ENCODE results near the gene MTMR2.
"Not testable (repeated sequence)": the region's sequence is repeated elsewhere in the genome, so short reads cannot be mapped to it uniquely, and the experiment has no call there.

MTMR2 gene

DNA sequence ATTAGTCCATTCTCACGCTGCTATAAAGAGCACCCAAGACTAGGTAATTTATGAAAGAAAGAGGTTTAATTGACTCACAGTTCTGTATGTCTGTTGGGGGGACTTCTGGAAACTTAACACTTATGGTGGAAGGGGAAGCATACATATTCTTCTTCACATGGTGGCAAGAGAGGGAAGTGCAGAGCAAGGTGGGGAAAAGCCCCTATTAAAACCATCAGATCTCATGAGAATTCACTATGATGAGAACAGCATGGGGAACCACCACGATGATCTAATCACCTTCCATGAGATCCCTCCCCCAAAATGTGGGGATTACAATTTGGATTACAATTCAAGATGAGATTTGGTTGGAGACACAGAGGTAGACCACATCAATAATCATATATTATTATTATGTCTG, 107.9 kb downstream of the MTMR2 start:
- DNase-seq (ENCODE audit: low spot score): no peak

DNA sequence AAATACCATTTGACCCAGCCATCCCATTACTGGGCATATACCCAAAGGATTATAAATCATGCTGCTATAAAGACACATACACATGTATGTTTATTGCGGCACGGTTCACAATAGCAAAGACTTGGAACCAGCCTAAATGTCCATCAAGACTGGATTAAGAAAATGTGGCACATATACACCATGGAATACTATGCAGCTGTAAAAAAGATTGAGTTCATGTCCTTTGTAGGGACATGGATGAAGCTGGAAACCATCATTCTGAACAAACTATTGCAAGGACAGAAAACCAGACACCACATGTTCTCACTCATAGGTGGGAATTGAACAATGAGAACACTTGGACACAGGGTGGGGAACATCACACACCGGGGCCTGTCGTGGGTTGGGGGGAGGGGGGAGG, 112.9 kb downstream of the MTMR2 start:
- not testable (repeated sequence) for DNase-seq (ENCODE audit: low spot score)

DNA sequence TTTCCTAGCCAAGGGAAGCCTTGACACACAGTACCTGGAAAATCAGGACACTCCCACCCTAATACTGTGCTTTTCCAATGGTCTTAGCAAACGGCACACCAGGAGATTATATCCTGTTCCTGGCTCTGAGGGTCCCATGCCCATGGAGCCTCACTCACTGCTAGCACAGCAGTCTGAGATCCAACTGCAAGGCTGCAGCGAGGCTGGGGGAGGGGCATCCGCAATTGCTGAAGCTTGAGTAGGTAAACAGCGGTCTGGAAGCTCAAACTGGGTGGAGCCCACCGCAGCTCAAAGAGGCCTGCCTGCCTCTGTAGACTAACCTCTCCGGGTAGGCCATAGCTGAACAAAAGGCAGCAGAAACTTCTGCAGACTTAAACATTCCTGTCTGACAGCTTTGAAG, 117.4 kb downstream of the MTMR2 start:
- DNase-seq (ENCODE audit: low spot score): not testable (repeated sequence)

DNA sequence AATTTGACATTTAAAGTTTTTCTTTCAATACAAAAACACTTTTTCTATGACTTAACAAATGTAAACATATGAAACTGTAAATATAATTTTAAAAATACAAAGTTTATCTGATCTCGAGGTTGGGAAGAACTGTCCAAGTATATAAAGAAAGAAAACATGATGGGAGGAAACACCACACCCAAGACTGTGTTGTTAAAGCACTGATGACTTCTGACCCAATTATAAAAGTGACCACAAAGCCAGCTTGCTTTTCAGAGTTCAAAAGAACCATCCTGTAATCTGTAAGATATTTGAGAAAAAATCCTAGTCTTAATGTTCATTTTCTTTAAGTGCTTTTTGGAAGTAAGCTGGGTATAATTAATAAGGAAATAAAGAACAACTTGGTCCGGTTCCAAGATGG, 118.0 kb downstream of the MTMR2 start:
- DNase-seq (ENCODE audit: low spot score): no peak

DNA sequence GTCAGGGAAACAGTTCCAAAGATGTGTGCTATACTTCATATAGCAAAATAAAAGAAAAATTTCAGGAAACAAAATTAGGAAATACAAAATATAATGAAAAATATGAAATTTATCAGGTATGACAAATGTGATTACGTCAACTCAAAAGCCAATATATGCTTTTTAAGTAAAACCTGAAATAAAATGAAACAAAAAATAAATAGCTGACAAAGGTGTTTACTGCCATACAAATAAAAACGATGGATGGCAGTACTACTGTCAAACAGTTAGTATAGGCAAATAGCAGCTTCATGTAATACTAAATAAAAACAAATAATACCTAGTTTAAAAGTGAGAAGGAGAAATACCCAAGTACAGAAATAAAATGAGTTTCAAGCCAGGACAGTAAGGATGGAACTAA, 119.9 kb downstream of the MTMR2 start:
- no peak for DNase-seq (ENCODE audit: low spot score)

DNA sequence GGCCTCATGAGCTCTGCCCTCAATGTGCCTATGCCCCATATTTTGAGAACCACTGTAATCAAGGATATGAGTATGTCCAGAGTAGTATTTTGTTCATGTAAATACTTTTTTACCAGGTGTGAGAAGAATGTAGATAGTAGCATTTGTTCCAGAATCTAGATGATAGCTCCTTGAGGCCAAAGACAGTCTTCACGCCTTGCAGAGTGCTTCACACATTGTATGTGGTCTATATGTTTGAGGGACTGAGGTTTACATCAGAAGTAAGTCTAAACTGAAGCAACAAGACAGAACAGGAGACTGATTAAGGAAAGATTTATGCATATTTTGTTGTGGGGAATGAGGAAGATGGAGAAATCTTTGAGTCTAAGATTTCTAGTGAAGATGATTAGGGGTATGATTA, 121.1 kb downstream of the MTMR2 start:
- no peak for DNase-seq (ENCODE audit: low spot score)

DNA sequence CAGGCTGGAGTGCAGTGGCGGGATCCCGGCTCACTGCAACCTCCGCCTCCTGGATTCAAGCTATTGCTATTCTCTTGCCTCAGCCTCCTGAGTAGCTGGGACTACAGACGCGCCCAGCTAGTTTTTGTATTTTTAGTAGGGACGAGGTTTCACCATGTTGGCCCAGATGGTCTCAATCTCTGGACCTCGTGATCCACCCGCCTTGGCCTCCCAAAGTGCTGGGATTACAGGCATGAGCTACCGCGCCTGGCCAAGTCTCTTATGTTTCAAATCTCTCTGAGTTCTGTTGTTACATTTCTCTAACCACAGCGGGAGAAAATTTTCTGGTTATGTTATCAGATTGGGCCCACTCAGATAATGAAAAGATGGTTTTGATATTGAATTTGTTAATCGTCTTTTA, 123.5 kb downstream of the MTMR2 start:
- no peak for DNase-seq (ENCODE audit: low spot score)

DNA sequence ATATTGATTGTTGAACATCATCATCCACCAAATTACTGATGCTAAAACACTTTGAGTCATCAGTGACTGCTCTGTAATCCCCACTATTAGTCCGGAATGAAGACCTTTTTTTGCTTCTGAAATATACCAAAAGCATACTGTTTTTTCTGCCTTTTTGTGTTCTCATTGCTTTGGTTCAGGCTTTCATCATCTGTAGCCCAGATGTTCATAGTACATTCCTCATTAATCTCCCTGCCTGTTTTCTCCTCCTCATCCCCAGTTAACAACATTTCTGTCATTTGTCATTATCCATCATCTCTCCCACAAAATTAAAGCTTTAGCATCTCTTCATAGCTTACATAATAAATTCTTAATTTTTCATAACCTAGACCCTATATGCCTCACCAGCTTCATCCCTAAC, 124.4 kb downstream of the MTMR2 start:
- no peak for DNase-seq (ENCODE audit: low spot score)

DNA sequence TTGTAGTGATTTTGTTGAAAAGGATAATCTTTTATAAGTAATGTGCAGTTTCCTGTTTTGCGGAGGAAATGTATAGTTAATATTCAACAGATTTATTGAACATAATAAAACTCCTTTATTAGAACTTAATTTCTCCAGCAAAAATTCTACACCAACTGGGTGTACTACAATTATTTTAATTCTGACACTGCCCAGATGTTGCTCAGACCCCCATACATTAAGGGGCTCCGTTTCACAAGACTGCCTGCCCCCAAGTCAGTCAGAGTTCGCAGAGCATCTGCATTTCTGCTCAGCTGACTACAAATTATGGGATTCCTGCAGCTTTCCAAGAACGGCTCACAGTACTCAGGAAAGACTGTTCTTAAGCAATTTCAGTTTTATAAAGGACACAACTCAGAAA, 127.4 kb downstream of the MTMR2 start:
- no peak for DNase-seq (ENCODE audit: low spot score)

DNA sequence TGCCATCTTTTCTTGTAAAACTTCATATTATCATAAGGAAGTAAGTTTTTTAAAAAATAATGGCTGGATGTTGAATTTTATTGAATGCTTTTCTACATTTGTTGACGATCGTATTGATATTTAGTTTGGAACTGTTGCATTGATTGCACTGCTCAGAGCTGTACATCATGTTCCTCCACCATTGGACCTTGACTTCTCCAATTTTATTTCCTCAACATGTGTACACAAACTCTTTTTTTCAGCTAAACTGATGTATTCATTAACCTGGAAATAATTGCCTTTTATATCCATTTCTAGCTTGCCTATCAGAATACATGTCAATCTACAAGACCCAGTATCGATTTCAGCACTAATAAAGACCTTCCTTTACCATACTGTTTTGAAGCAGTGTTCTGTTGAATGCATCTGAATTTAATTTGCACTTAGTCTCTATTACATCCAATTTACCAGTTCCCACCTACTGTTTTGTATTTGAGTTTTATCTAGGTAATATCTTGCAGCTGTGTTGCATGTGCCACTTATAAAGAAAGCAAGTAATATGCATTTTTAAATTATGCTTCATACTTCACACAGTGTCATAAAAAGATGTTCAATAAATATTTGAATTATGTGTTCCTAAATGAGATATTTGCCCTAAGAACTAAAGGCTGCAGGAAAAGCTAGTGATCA, 128.1 kb downstream of the MTMR2 start:
- no peak for DNase-seq (ENCODE audit: low spot score)

DNA sequence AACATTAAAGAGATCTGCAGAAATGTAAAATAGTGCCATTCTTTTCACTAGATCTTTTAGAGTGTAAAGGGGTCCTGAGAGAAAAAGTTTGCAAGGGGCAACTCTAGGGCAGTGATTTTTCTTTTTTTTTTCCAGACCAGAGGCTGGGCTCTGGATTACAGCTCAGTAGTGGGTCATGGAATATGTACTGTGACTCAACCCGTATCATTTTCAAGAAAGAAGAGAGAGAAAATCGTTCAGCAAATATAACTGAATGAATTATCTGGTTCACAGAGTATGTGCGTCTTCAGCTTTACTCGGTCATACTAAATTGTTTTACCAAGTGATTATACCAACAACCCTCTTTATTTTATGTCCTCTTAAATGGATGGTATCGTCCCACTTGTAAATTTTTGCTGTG, 129.8 kb downstream of the MTMR2 start:
- no peak for DNase-seq (ENCODE audit: low spot score)

DNA sequence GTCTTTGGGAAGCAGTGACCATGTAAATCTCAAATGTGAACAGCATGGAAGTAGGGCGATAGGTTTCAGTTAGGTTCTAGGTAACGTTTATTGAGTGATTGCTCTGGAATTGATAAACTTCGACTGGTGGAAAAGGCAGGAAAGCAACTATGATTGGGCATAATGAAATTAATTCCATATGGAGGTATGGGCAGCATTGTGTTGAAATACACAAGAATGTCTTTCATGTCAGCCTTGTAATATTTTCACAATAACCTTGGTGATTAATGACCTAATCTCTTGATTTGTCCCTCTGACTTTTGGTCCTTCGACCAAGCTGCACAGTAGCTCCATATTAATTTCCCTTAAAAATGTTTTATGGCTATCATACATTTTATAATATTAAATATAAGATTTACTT, 130.8 kb downstream of the MTMR2 start:
- no peak for DNase-seq (ENCODE audit: low spot score)

DNA sequence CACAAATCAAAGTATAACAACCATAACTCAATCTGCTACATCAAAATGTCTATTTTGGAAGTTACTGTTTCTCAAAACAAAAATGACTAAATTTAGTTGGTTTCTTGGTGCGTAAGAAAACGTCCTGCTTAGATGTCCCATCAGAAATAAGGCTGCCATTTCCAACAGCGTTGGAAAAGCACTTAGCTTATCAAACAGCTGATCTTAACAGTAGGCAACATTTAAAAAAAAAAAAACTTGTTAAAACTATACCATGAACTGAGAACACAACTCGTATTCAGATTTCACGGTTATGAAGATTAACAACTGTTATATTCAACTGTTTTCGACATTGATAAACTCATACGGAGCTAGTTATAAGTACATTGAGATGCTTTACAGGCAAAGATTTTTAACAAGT, 131.2 kb downstream of the MTMR2 start:
- no peak for DNase-seq (ENCODE audit: low spot score)

DNA sequence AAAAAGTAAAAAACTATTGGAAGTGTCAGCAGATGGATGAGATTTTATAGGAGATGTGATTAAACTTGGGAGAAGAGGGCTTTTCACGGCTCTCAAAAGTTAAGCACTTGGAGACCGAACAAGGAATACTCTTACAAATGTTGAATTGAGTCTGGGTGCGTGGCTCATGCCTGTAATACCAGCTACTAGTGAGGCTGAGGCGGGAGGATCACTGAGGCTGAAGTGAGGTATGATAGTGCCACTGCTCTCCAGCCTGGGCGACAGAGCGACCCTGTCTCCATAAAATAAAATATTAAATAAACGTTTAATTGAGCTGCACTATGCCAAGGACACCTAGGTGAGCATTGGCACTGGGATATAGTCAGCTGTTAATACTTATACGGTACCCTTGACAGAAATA, 131.7 kb downstream of the MTMR2 start:
- no peak for DNase-seq (ENCODE audit: low spot score)

DNA sequence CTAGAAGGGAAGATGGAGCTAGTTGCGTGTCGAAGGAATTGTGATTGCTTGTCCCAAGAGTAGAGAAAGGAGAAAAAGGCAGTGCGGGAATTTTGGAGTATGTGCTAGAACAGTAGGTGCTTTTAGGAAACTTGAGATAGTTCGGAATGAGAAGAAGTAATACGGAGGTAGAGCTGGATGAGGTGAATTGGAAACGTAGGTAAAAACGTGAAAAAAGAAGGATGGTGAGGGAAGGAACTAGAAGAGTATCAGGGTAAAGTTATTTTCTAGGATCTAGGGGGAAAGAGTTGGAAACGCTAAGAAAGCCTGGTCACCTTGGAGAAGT, 132.2 kb downstream of the MTMR2 start:
- DNase-seq (ENCODE audit: low spot score): no peak

DNA sequence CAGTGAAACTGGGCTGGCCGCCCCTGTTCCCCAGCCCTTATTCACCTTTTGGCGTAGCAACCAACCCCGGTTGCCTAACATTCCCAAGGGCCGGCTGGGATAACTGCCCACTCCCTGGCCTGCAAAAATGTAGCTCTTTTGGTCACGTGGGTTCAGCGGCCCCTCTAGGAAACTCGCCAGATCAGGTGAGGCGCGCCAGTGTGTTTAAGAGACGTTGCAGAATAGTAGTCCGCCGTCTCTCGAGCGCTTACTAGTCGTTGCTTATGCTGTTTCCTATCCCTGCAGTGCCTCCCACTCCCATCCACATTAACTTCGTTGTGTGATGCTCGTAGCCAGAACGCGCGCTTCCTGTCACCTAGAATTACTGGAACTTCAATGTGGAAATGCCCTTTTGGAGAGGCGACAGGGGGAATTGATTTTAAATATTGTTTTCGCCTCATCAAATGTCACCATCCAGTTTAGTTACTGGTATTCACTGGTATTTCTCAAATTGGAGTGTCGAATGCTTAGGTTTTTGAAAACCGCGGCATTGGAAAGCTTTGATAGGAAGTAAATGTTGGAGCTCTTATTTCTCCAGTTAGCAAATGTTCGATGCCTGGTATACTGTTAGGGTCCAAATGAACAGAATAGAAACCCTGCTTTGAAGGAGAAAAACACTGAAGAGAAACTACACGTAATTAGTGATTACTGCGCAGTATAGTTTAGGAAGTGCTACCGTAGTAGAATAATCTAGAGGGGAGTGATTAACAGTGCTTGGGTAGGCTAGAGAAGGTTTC, 132.8 kb downstream of the MTMR2 start:
- peak; percentile 55 for DNase-seq (ENCODE audit: low spot score)

DNA sequence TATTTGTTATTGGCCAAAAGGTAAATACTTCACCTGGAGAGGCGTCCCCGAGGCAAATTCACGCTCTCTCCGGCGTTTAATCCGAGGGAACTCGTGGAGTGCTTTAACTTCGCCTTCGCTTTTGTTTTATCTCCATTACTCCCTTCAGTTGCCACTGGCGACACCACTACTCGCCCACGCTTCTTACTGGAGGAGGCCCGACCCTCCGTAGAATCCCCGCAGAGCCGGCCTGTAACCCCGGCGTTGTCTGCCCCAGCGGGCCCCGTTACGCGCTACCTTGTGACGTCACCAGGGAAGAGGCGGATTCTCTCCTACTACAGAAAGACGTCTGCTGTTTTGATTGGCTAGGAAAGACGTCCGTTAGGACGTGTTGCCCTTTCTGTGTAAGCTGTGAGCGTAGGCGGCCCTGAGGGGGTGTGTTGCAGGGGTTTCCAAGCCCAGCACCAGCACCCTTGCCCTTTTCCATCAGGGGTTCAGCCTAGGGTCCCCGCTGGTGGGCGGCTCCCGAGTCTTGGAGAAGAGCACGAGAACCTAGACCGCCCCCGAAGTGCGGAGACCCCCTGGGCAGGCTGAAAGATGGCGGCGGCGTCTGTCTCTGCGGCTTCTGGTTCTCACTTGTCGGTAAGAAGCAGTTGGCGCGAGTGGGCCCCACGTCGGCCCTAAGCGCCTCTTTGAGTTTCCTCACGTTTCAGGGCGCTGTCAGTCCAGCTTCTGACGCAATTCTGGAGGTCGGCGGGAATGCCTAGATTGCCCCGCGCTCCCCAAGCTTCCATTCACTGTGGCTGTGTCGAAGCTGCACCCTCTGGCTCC, 133.6 kb downstream of the MTMR2 start, which contains the start of gene CEP57:
Gene CEP57, plus strand, starts transcription at position 376 of the 810 bp plus-strand sequence. Its CDS starts 201 bp downstream, at position 577.
- peak; percentile 99 for DNase-seq (ENCODE audit: low spot score)

DNA sequence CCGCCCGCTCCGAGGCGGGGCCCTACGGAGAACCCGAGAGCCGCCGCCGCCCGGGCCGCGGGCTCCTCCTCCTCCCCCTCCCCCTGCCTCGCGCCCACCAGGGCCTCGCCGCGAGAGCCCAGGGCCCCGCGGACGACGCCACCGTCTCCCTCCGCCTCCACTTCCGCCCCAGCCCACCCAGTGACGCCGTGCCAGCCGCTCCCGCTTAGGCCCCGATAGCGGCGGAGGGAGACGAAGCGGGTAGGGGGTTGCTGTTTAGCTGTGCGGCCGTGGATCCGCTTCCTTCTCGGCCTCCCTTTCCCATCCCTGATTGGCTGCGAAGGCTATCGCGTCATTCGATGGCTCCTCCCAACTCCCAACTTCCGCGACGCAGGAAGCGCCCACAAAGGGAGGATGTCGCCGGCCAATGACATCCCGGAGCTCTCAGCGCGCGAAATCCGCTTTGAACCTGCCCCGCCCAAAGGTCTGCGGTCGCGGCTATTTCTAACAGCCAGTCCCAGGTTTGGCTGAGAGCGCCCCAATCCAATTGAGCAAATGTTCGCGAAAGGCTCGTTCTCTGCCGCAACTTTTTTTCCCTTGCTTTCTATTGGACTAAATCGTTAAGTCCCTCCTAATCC, 134.3 kb downstream of the MTMR2 start, which contains the start of gene FAM76B:
Gene FAM76B, minus strand, starts transcription at position 277 of the 617 bp plus-strand sequence. CDS start 304 bp downstream, outside the sequence.
- peak; percentile 99 for DNase-seq (ENCODE audit: low spot score)

DNA sequence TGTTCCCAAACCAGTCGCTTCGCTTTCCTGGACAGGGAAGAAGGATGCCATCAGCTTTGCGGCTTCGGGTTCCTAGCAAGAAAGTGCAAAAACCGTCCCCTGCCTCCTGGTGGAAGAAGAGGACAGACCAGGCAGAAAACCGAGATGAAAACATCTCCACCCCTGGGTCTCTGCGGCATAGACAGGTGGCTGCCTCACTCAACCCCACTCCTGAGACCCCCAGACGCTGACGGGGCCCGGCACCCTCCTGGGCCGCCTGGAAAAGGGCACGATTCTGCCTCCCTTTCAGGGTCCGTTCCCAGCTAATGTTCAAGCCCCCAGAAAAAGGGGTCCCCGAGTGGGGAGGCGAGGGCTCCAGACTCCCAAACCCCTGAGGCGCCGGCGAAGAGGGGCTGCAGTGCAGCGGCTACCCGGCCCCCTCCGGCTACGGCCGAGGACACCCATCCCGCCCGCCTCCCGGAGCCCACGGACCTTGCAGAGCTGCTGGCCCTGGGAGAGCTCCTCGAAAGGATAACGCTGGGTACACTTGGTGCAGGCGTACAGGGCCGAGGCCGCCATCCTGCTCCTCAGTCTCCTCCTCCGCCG, 134.9 kb downstream of the MTMR2 start:
- peak; percentile 39 for DNase-seq (ENCODE audit: low spot score)

Measured in hematopoietic multipotent progenitor cell treated with erythropoietin and hydrocortisone succinate and interleukin-3 and kit ligand, for 15 days (in vitro differentiated cells).